SK-N-MC (cell line): ENCODE data around the gene DLG2.

Source experiments
- DNase-seq: peaks from one replicate; pipeline ENCODE4 v3.0.0-alpha.2; 2011; ENCODE audit warnings: low read depth, low spot score
- H3K27ac ChIP-seq: fragments of 200-600 bp; sonication (generic); 2 replicates; pipeline ENCODE4 v1.5.1; 2016; ENCODE audit warnings: mixed run types
- H3K36me3 ChIP-seq: fragments of 200-600 bp; sonication (generic); 2 replicates; pipeline ENCODE4 v1.6.1; 2017; ENCODE audit warnings: antibody characterized with exemption, low read length, mixed read lengths; ENCODE audit not compliant: insufficient read depth
- H3K4me3 ChIP-seq: fragments of 200-600 bp; sonication (generic); 2 replicates; pipeline ENCODE4 v1.5.1; 2016
- H3K9ac ChIP-seq: fragments of 200-600 bp; sonication (generic); 2 replicates; pipeline ENCODE4 v1.8.0; 2017; ENCODE audit warnings: mixed run types, mixed read lengths; ENCODE audit not compliant: insufficient read length
- H3K9me3 ChIP-seq: fragments of 200-600 bp; sonication (generic); 2 replicates; pipeline ENCODE4 v1.6.1; 2017; ENCODE audit warnings: low read depth, mild to moderate bottlenecking, antibody characterized with exemption, low read length, moderate library complexity, mixed read lengths
- EZH2 ChIP-seq: fragments of 200-600 bp; sonication (generic); IDR thresholded peaks from one replicate; pipeline ENCODE4 v1.6.1; 2017; ENCODE audit warnings: antibody characterized with exemption
- FOXP2 ChIP-seq: optimal IDR thresholded peaks from 2 replicates; pipeline ENCODE3; 2011; ENCODE audit warnings: mild to moderate bottlenecking, moderate library complexity; ENCODE audit not compliant: insufficient read depth; ENCODE audit errors: extremely low read length, control extremely low read depth
- POLR2AphosphoS5 ChIP-seq: IDR thresholded peaks from 2 replicates; pipeline ENCODE4 v1.6.1; 2012; ENCODE audit warnings: mild to moderate bottlenecking, low read depth, low read length, borderline replicate concordance

The DLG2 gene

GRCh38 chr11:83410605-83411565, 2216.3 kb downstream of the DLG2 start:
- no peak overlapping the region for H3K27ac ChIP-seq
- H3K9ac ChIP-seq, result no peak overlapping the region
- no peak overlapping the region for H3K4me3 ChIP-seq
- no peak for TF ChIP-seq POLR2AphosphoS5
- TF ChIP-seq EZH2, result no peak
- TF ChIP-seq FOXP2, result no peak
- no peaks in the 10 kb centered on the region for H3K36me3 ChIP-seq
- no peak for DNase-seq
- no peaks in the 10 kb centered on the region for H3K9me3 ChIP-seq

GRCh38 chr11:83409891-83410290, 2217.3 kb downstream of the DLG2 start:
- Histone ChIP-seq H3K9me3 (no peaks in the 10 kb centered on the region), H3K36me3 (no peaks in the 10 kb centered on the region), H3K27ac (no peak overlapping the region), H3K4me3 (no peak overlapping the region), H3K9ac (no peak overlapping the region)
- TF ChIP-seq FOXP2 (no peak), EZH2 (no peak), POLR2AphosphoS5 (no peak)
- DNase-seq, result no peak

- DNase-seq, result no peak
- no peak overlapping the region for H3K27ac ChIP-seq
- TF ChIP-seq POLR2AphosphoS5, result no peak
- TF ChIP-seq EZH2, result no peak
- TF ChIP-seq FOXP2, result no peak
Observed at GRCh38 chr11:83409476-83409875, 2217.7 kb downstream of the DLG2 start.

GRCh38 chr11:83408946-83409345, 2218.2 kb downstream of the DLG2 start:
- Histone ChIP-seq H3K36me3 (no peaks in the 10 kb centered on the region), H3K9me3 (no peaks in the 10 kb centered on the region), H3K4me3 (no peak overlapping the region), H3K27ac (no peak overlapping the region), H3K9ac (no peak overlapping the region)
- no peak for DNase-seq
- TF ChIP-seq EZH2, result no peak
- no peak for TF ChIP-seq POLR2AphosphoS5
- TF ChIP-seq FOXP2, result no peak

More at GRCh38 chr11:83409476-83409875, 2217.7 kb downstream of the DLG2 start:
- H3K4me3 ChIP-seq, result no peak overlapping the region
- H3K9ac ChIP-seq, result no peak overlapping the region
- no peaks in the 10 kb centered on the region for H3K9me3 ChIP-seq
- H3K36me3 ChIP-seq, result no peaks in the 10 kb centered on the region
